ENCODE measurements around the gene RPL35A. TPM values are rescaled to one million over a fixed set of nuclear protein-coding genes. Genes with fewer than 3 reads are reported as not detected.

The RPL35A gene
- total and polyA plus RNA-seq, 2 experiments from 2014 or later: 1,070 to 2,096 TPM

DNA sequence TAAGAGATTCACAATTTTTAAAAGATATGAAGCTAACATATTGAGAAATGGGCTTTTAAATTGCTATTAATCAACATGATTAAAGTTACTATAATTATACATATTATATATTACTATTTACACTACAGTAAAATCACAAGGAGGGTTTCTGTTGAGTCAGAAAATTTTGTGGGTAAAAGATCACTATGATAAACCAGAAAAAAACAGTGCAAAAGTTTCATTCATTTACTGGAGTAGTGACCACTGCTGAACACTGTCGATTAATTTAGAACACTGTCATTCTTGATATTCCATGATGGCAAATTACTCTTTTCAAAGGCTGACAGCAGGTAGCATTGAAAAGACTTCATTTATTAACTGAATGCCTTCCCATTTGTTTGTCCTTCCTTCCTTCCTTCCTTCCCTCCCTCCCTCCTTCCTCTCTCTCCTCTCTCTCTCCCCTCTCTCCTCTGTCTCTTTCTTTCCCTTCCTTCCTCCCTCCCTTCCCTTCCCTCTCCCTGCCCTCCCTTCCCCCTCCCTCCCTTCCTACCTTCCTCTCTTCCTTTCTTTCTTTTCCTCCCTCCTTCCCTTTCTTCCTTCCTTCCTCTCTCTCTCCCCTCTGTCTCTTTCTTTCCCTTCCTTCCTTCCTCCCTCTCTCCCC, 9.1 kb upstream of the RPL35A start:
- H3K27ac Mint-ChIP-seq: no peak overlapping the region
- H3K36me3 ChIP-seq (ENCODE audit: insufficient read depth): no peaks in the 10 kb centered on the region
- H3K27me3 Mint-ChIP-seq (ENCODE audit: insufficient read depth, low read depth, poor library complexity): no peaks in the 10 kb centered on the region
- H3K9me3 Mint-ChIP-seq: no peaks in the 10 kb centered on the region
- TF ChIP-seq JUNB (IDR thresholded peaks at IDR 0.05; ENCODE audit: unreplicated experiment): no peak
- TF ChIP-seq, protein P1, sequence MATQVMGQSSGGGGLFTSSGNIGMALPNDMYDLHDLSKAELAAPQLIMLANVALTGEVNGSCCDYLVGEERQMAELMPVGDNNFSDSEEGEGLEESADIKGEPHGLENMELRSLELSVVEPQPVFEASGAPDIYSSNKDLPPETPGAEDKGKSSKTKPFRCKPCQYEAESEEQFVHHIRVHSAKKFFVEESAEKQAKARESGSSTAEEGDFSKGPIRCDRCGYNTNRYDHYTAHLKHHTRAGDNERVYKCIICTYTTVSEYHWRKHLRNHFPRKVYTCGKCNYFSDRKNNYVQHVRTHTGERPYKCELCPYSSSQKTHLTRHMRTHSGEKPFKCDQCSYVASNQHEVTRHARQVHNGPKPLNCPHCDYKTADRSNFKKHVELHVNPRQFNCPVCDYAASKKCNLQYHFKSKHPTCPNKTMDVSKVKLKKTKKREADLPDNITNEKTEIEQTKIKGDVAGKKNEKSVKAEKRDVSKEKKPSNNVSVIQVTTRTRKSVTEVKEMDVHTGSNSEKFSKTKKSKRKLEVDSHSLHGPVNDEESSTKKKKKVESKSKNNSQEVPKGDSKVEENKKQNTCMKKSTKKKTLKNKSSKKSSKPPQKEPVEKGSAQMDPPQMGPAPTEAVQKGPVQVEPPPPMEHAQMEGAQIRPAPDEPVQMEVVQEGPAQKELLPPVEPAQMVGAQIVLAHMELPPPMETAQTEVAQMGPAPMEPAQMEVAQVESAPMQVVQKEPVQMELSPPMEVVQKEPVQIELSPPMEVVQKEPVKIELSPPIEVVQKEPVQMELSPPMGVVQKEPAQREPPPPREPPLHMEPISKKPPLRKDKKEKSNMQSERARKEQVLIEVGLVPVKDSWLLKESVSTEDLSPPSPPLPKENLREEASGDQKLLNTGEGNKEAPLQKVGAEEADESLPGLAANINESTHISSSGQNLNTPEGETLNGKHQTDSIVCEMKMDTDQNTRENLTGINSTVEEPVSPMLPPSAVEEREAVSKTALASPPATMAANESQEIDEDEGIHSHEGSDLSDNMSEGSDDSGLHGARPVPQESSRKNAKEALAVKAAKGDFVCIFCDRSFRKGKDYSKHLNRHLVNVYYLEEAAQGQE (IDR thresholded peaks at IDR 0.05; ENCODE audit: unreplicated experiment): no peak
- TF ChIP-seq, protein P2, sequence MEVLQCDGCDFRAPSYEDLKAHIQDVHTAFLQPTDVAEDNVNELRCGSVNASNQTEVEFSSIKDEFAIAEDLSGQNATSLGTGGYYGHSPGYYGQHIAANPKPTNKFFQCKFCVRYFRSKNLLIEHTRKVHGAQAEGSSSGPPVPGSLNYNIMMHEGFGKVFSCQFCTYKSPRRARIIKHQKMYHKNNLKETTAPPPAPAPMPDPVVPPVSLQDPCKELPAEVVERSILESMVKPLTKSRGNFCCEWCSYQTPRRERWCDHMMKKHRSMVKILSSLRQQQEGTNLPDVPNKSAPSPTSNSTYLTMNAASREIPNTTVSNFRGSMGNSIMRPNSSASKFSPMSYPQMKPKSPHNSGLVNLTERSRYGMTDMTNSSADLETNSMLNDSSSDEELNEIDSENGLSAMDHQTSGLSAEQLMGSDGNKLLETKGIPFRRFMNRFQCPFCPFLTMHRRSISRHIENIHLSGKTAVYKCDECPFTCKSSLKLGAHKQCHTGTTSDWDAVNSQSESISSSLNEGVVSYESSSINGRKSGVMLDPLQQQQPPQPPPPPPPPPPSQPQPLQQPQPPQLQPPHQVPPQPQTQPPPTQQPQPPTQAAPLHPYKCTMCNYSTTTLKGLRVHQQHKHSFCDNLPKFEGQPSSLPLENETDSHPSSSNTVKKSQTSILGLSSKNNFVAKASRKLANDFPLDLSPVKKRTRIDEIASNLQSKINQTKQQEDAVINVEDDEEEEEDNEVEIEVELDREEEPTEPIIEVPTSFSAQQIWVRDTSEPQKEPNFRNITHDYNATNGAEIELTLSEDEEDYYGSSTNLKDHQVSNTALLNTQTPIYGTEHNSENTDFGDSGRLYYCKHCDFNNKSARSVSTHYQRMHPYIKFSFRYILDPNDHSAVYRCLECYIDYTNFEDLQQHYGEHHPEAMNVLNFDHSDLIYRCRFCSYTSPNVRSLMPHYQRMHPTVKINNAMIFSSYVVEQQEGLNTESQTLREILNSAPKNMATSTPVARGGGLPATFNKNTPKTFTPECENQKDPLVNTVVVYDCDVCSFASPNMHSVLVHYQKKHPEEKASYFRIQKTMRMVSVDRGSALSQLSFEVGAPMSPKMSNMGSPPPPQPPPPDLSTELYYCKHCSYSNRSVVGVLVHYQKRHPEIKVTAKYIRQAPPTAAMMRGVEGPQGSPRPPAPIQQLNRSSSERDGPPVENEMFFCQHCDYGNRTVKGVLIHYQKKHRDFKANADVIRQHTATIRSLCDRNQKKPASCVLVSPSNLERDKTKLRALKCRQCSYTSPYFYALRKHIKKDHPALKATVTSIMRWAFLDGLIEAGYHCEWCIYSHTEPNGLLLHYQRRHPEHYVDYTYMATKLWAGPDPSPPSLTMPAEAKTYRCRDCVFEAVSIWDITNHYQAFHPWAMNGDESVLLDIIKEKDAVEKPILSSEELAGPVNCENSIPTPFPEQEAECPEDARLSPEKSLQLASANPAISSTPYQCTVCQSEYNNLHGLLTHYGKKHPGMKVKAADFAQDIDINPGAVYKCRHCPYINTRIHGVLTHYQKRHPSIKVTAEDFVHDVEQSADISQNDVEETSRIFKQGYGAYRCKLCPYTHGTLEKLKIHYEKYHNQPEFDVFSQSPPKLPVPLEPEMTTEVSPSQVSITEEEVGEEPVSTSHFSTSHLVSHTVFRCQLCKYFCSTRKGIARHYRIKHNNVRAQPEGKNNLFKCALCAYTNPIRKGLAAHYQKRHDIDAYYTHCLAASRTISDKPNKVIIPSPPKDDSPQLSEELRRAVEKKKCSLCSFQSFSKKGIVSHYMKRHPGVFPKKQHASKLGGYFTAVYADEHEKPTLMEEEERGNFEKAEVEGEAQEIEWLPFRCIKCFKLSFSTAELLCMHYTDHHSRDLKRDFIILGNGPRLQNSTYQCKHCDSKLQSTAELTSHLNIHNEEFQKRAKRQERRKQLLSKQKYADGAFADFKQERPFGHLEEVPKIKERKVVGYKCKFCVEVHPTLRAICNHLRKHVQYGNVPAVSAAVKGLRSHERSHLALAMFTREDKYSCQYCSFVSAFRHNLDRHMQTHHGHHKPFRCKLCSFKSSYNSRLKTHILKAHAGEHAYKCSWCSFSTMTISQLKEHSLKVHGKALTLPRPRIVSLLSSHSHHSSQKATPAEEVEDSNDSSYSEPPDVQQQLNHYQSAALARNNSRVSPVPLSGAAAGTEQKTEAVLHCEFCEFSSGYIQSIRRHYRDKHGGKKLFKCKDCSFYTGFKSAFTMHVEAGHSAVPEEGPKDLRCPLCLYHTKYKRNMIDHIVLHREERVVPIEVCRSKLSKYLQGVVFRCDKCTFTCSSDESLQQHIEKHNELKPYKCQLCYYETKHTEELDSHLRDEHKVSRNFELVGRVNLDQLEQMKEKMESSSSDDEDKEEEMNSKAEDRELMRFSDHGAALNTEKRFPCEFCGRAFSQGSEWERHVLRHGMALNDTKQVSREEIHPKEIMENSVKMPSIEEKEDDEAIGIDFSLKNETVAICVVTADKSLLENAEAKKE (CRISPR knock-in tag; IDR thresholded peaks at IDR 0.05): no peak
- TF ChIP-seq, protein P3, sequence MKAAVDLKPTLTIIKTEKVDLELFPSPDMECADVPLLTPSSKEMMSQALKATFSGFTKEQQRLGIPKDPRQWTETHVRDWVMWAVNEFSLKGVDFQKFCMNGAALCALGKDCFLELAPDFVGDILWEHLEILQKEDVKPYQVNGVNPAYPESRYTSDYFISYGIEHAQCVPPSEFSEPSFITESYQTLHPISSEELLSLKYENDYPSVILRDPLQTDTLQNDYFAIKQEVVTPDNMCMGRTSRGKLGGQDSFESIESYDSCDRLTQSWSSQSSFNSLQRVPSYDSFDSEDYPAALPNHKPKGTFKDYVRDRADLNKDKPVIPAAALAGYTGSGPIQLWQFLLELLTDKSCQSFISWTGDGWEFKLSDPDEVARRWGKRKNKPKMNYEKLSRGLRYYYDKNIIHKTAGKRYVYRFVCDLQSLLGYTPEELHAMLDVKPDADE (IDR thresholded peaks at IDR 0.05): no peak
- TF ChIP-seq, protein P4, sequence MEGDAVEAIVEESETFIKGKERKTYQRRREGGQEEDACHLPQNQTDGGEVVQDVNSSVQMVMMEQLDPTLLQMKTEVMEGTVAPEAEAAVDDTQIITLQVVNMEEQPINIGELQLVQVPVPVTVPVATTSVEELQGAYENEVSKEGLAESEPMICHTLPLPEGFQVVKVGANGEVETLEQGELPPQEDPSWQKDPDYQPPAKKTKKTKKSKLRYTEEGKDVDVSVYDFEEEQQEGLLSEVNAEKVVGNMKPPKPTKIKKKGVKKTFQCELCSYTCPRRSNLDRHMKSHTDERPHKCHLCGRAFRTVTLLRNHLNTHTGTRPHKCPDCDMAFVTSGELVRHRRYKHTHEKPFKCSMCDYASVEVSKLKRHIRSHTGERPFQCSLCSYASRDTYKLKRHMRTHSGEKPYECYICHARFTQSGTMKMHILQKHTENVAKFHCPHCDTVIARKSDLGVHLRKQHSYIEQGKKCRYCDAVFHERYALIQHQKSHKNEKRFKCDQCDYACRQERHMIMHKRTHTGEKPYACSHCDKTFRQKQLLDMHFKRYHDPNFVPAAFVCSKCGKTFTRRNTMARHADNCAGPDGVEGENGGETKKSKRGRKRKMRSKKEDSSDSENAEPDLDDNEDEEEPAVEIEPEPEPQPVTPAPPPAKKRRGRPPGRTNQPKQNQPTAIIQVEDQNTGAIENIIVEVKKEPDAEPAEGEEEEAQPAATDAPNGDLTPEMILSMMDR (conservative IDR thresholded peaks at IDR 0.05; ENCODE audit: low read depth in 2 of 2): no peak
- no peak for TF ChIP-seq ZNF331 (CRISPR knock-in tag; IDR thresholded peaks at IDR 0.05; ENCODE audit: low read depth)
- TF ChIP-seq EZH2 (IDR thresholded peaks at IDR 0.05; ENCODE audit: low read depth, unreplicated experiment): no peak
- TF ChIP-seq CREB1 (CRISPR knock-in tag; IDR thresholded peaks at IDR 0.05; ENCODE audit: low read depth): no peak
- TF ChIP-seq POLR2AphosphoS5 (IDR thresholded peaks at IDR 0.05; ENCODE audit: low read depth): no peak
- TF ChIP-seq STAT1 (IDR thresholded peaks at IDR 0.05; ENCODE audit: unreplicated experiment): no peak
- TF ChIP-seq ZNF114 (CRISPR knock-in tag; IDR thresholded peaks at IDR 0.05): no peak
- no peak for TF ChIP-seq EZH2phosphoT487 (IDR thresholded peaks at IDR 0.05; ENCODE audit: unreplicated experiment)
- TF ChIP-seq NANOG (IDR thresholded peaks at IDR 0.05; ENCODE audit: borderline replicate concordance): no peak
- H3K4me3 Mint-ChIP-seq: no peak overlapping the region
- no peak overlapping the region for H3K4me2 ChIP-seq
- H2AFZ ChIP-seq: no peak overlapping the region
- no peaks in the 10 kb centered on the region for H3K4me1 Mint-ChIP-seq
- H3K27ac ChIP-seq (ENCODE audit: low read depth): no peak overlapping the region
- no peak overlapping the region for H3K4me3 ChIP-seq
- H4K20me1 ChIP-seq (replicated peaks; ENCODE audit: insufficient read depth): no peaks in the 10 kb centered on the region; the same call in 1 of the 2 replicates
- H3K9me2 ChIP-seq (ENCODE audit: insufficient read depth): no peaks in the 10 kb centered on the region
- no peaks in the 10 kb centered on the region for H3K36me3 Mint-ChIP-seq (ENCODE audit: low read depth)
- H3K4me1 ChIP-seq (ENCODE audit: insufficient read depth): peaks cover 10% of the 10 kb centered on the region
- no peak for DNase-seq (ENCODE audit: low spot score)
- no peaks in the 10 kb centered on the region for H3F3A ChIP-seq (replicated peaks; ENCODE audit: low read depth)
- H3K27me3 ChIP-seq (ENCODE audit: insufficient read depth): no peaks in the 10 kb centered on the region
- no peaks in the 10 kb centered on the region for H3K79me2 ChIP-seq (replicated peaks; ENCODE audit: insufficient read depth)
- ATAC-seq: no peak

All from GM23338 (cell line).